Right ventricle myocardium inferior (tissue), 1 donor: ENCODE data around the gene SHANK3. TPM values are rescaled to one million over a fixed set of nuclear protein-coding genes. Genes with fewer than 3 reads are reported as not detected.

Experiments used
- ATAC-seq: fragments of 200-7000 bp; cut with Tn5 transposase; one replicate; pipeline ENCODE4 v1.9.1; 2020; ENCODE audit warnings: mild to moderate bottlenecking, moderate library complexity
- DNase-seq: peaks from one replicate; pipeline ENCODE4 v3.0.0; 2021; ENCODE audit errors: missing footprints
- intact Hi-C: fragments of 100-400 bp; cut with DNase I; formaldehyde crosslinking; loops from one replicate; pipeline ENCODE4 v1.11.0; 2022
- total RNA-seq: library from RNA; stranded (reverse); fragmentation: NEBNext Ultra II Directional; extraction: Animal tissue kit (Norgen Biotek cat#: 25700); gene quantifications from one replicate; pipeline ENCODE4 v1.2.1, GENCODE V29; 2021
- donor health status: DM: no; HTN: yes; CAD: no; lungs with severe emphysema.

SHANK3 gene
- total RNA-seq, 1 donor from 2014 or later: 22.2 TPM

GRCh38 chr22:50705219-50705691 is 32.6 kb downstream of the SHANK3 start:
- ATAC-seq: peak; percentile 35
- intact Hi-C loops: no loop called here
- DNase-seq: peak; percentile 61

DNA sequence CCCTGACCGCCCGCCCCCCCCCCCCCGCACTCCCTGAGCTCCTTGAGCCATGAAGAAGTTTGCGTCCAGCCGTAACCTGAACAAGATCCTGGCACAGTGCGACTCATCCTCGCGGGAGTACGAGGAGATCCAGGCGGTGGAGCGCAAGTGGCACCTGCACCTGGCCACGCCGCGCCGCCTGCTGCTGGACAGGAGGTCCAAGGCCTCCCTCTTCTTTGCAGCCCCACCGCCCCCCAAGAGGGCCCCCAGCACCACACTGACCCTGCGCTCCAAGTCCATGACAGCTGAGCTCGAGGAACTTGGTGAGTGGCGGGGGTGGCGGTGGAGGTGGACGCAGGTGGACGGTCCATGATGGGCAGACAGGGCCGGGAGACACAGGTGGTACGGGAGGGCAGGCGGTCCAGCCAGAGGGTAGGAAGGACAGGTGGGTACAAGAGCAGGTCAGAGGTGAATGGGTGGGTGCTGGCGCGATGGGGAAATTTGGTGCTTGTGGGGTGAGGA is 33.3 kb downstream of the SHANK3 start:
- DNase-seq (peak; percentile 57), ATAC-seq (no peak)
- intact Hi-C loops: no loop called here

- ATAC-seq (no peak), DNase-seq (peak; percentile 18)
- intact Hi-C loops: no loop called here
Observed at GRCh38 chr22:50706481-50707125, 34.0 kb downstream of the SHANK3 start.

DNA sequence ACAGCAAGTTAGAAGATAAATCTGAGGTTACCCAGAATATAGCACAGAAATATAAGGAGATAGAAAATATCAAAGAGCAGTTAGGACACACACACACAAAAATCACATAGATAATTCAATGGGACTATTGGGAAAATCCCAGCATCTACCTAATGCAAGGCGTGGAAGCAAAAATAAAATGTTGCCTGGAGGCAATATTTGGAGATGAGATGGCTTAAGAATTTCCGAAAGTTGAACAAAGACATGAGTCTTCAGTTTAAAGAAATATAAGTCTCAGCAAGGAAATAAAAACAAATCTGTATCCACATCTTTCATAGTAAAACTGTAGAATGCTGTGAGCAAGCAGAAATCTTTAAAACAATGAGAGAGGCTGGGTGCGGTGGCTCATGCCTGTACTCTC is 35.9 kb downstream of the SHANK3 start:
- DNase-seq (no peak), ATAC-seq (no peak)
- intact Hi-C loops: no loop called here

DNA sequence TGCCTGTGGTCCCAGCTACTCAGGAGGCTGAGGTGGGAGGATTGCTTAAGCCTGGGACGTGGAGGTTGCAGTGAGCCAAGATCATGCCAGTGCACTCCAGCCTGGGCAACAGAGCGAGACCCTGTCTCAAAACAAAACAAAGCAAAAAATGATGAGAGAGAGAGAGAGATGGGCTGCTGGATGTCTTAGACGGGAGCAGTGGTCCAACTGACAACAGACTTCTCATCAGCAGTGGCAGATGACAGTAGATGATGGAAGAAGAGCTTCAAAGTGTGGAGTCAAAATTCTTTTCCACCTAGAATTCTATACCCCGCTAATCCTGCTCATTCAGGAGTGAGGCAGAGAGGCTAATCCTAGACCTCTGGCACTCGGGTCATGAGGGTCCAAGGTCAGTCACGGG is 36.4 kb downstream of the SHANK3 start:
- DNase-seq (no peak), ATAC-seq (no peak)
- intact Hi-C loops: no loop called here

GRCh38 chr22:50710221-50710620 is 37.6 kb downstream of the SHANK3 start:
- ATAC-seq (no peak), DNase-seq (peak; percentile 33)
- intact Hi-C loops: no loop called here

- ATAC-seq: no peak
- intact Hi-C loops: no loop called here
- DNase-seq: peak; percentile 25
Observed at GRCh38 chr22:50710886-50711285, 38.3 kb downstream of the SHANK3 start.

- intact Hi-C loops: no loop called here
- DNase-seq (peak; percentile 46), ATAC-seq (no peak)
Observed at GRCh38 chr22:50711446-50712340, 39.1 kb downstream of the SHANK3 start.

DNA sequence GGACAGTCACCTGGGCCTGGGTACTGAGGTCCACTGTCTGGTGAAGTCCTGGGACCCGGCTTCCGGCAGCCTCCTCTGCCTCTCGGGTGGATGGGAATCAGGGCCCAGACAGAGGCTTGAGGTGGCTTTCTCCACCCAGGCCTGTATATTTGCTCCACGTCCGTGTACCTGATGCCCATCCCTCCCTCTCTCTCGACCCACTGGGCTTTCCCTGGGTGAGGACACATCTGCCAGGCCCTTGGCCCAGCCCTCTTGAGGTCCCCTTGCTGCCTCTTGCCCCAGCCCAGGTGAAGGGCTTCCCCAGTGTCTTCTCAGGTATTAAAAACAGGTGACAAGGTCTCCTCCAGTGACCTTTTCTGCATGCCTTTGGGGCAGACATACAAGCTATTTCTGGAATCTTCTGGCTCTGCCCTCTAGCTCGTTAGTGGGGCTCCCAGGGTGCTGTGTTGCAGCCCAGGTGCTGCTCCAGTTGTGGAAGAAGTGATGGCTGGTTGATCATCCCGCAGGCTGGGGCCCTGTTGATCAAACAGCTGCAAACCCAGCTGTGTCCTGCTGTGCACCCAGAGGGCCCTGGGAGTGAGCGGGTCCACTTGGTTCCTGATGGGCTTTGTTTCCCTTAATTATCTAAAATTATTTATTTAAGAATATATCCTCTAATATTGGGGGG is 39.9 kb downstream of the SHANK3 start:
- intact Hi-C loops: no loop called here
- DNase-seq (no peak), ATAC-seq (no peak)

DNA sequence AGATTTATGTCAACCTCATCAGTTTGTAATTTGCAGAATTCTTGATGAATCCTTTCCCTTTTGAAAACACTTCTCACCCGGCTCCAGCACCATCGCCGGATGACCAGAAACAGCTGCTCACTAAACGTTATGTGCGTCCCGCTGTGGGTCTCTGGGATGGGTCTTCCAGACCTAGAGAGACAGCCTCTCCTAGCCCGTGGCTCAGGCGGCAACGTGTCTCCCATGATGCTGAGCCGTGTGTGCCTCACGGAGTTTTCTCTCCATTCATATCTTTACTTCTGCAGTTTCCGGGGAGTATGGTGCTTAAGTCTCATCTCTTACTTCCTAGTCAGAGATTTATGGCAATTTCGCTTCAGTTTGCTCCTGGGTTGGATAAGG is 40.4 kb downstream of the SHANK3 start:
- intact Hi-C loops: no loop called here
- ATAC-seq (no peak), DNase-seq (peak; percentile 25)

DNA sequence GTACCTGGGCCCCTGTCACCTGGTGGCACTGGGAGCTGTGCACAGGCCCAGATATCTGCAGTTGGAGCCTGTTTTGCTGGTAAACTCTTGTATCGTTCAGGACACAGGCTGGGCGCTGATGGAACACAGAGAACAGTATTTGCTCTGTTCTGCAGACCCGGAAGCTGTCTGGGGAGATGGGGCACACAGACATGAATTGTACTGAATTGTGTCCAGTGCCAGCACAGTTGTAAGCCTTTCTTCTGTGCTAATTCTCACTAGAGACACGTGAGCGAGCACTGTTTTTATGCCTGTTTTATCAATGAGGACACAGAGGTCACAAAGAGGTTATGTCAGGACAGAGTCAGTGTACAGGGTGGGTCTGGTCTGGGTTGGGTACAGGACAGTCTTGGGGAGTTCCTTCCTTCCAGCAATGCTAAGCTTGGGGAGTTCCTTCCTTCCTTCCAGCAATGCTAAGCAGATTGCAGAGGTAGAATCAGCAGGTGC is 41.0 kb downstream of the SHANK3 start:
- intact Hi-C loops: no loop called here
- DNase-seq (peak; percentile 52), ATAC-seq (peak; percentile 45)

DNA sequence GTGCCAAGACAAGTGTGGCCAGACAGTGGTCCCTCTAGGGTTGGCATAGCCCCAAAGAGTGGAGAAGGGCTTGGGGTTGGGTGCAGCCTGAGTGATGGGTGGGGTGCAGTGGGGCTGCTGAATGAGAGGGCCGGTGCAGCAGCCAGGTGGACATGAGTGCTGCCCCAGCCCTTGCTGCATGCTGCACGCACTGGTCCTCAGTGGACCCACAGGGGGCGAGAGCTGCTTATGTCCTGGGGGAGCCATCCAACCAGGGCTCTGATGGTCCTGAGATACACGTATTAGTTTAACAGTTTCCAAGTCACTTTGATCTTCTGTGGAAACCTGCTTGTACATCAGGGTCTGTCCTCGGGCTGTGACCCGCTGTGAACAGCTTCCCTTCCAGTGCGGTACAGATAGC is 41.5 kb downstream of the SHANK3 start:
- intact Hi-C loops: no loop called here
- DNase-seq (peak; percentile 8), ATAC-seq (no peak)

DNA sequence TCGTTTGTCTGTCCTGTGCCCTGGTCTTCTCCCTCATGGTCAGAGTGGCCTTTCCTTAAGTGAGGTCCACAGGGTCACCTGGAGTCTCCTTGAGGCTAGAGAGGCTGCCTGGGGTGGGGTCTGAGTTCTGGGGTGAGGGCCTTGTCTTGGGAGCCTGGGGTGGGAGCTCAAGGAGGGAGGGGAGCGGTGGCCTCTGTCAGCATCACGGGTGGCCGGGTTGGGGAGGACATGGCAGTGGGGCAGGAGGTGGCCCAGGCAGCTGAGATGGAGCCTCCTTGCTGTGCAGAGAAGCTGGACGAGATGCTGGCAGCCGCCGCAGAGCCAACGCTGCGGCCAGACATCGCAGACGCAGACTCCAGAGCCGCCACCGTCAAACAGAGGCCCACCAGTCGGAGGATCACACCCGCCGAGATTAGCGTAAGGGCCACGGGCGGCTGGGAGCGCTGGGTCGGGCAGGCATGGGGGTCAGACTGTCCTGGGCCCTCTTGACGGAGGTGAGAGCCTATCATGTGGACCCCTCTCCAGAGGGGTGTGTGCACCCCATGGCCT is 42.1 kb downstream of the SHANK3 start:
- intact Hi-C loops: no loop called here
- ATAC-seq: no peak
- DNase-seq: peak; percentile 59

DNA sequence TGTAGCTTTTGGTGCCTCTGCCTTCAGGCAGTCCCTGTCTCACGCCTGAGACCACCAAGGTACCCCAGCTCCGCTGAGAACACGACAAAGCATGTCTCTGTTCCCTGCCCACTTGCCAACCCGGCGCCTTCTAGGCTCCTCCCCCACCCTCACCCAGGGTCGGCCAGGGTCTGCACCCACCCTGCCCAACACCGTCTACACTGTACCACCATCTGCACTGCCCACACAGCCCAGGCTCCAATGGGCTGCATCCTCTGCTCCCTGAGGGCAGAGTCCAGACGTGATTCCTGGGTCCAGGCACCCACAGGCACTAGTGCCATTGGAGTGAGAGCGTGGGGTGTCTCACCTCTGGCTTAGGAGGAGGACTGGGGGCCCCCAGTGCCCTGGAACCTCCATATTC is 42.6 kb downstream of the SHANK3 start:
- ATAC-seq: no peak
- intact Hi-C loops: no loop called here
- DNase-seq: peak; percentile 57

DNA sequence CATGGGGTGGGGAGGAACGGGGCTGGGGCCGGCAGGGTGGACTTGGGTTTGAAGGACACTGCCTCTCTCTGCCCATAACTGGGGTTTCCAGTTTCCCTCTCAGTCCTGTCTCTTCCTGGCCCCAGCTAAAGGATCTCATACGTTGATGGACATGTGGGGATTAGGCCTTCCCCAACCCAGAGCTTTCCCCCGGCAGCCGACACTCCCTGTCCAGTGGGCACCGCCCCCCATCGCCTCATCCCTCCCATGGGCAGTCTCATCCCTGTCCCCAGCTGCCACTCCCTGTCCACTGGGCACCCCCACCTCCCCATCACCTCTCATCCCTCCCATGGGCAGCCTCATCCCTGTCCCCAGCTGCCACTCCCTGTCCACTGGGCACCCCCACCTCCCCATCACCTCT is 43.2 kb downstream of the SHANK3 start:
- intact Hi-C loops: no loop called here
- ATAC-seq (no peak), DNase-seq (peak; percentile 2)

- DNase-seq (no peak), ATAC-seq (no peak)
- intact Hi-C loops: no loop called here
Observed at GRCh38 chr22:50716290-50717024, 43.8 kb downstream of the SHANK3 start.

- no peak for DNase-seq
- no peak for ATAC-seq
- intact Hi-C loops: no loop called here
Observed at GRCh38 chr22:50717709-50718351, 45.2 kb downstream of the SHANK3 start.

DNA sequence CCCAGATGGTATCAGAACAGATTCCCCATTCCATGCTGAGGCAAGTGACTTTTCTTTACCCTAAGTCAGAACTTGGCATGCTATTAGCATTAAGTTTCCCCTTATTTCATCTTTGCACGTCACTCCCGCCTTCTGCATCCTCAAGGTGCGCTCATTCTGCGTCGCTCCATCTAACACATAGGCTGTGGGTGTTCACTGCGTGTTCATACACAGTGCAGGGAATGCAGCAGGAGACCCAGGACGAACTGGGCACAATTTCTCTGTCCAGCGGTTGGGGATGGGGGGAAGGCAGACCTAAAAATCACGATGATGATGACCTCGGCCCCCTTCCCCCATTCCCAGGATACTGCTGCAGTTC is 45.7 kb downstream of the SHANK3 start:
- no peak for ATAC-seq
- DNase-seq: no peak

More for the DNA sequence above, 45.7 kb downstream of the SHANK3 start:
- intact Hi-C loops: no loop called here
